GM19463 (cell line): ENCODE data around the gene ZCWPW1.
"Not testable (repeated sequence)": the region's sequence is repeated elsewhere in the genome, so short reads cannot be mapped to it uniquely, and the experiment has no call there.

Experiments used
- ATAC-seq: cut with Tn5 transposase; IDR thresholded peaks from one replicate; pipeline ENCODE4 v1.9.1; 2021; ENCODE audit warnings: mild to moderate bottlenecking, moderate library complexity; ENCODE audit not compliant: unreplicated experiment

ZCWPW1 gene

GRCh38 chr7:100378114-100378755 lies 50.3 kb downstream of the ZCWPW1 start:
- no peak for ATAC-seq

GRCh38 chr7:100376066-100376465 lies 52.4 kb downstream of the ZCWPW1 start:
- ATAC-seq, result no peak

GRCh38 chr7:100374601-100375000 lies 53.9 kb downstream of the ZCWPW1 start:
- no peak for ATAC-seq

- peak; percentile 34 for ATAC-seq
Measured at GRCh38 chr7:100373870-100374598, 54.5 kb downstream of the ZCWPW1 start.

- ATAC-seq, result no peak
Measured at GRCh38 chr7:100373261-100373831, 55.2 kb downstream of the ZCWPW1 start, which contains the start of gene PILRA. TSS of gene PILRA (plus strand) at chr7:100373487. CDS start at chr7:100373657, 170 bp downstream.

- no peak for ATAC-seq
Measured at GRCh38 chr7:100372694-100373093, 55.8 kb downstream of the ZCWPW1 start.

GRCh38 chr7:100372256-100372655 lies 56.2 kb downstream of the ZCWPW1 start:
- no peak for ATAC-seq

- no peak for ATAC-seq
Measured at GRCh38 chr7:100371561-100372171, 56.8 kb downstream of the ZCWPW1 start.

GRCh38 chr7:100370746-100371145 lies 57.8 kb downstream of the ZCWPW1 start:
- no peak for ATAC-seq

- no peak for ATAC-seq
Measured at GRCh38 chr7:100370303-100370702, 58.2 kb downstream of the ZCWPW1 start.

GRCh38 chr7:100369105-100369504 lies 59.4 kb downstream of the ZCWPW1 start:
- ATAC-seq, result peak; percentile 59

GRCh38 chr7:100367676-100368613 lies 60.6 kb downstream of the ZCWPW1 start:
- no peak for ATAC-seq

- ATAC-seq, result no peak
Measured at GRCh38 chr7:100367251-100367620, 61.3 kb downstream of the ZCWPW1 start.

- no peak for ATAC-seq
Measured at GRCh38 chr7:100366411-100367250, 61.9 kb downstream of the ZCWPW1 start.

GRCh38 chr7:100365998-100366367 lies 62.5 kb downstream of the ZCWPW1 start:
- not testable (repeated sequence) for ATAC-seq

- no peak for ATAC-seq
Measured at GRCh38 chr7:100364480-100364879, 64.0 kb downstream of the ZCWPW1 start.

- not testable (repeated sequence) for ATAC-seq
Measured at GRCh38 chr7:100363797-100364196, 64.7 kb downstream of the ZCWPW1 start.

- ATAC-seq, result no peak
Measured at GRCh38 chr7:100363098-100363497, 65.4 kb downstream of the ZCWPW1 start.

GRCh38 chr7:100360135-100360854 lies 68.2 kb downstream of the ZCWPW1 start:
- no peak for ATAC-seq
